Progenitor cell of endocrine pancreas (in vitro differentiated cells): ENCODE data around the gene RIGI. TPM values are rescaled to one million over a fixed set of nuclear protein-coding genes. Genes with fewer than 3 reads are reported as not detected.
"Not testable (repeated sequence)": the region's sequence is repeated elsewhere in the genome, so short reads cannot be mapped to it uniquely, and the experiment has no call there.

Experiments
- DNase-seq: peaks from one replicate; pipeline ENCODE4 v3.0.0; 2021; ENCODE audit warnings: low spot score; ENCODE audit not compliant: unreplicated experiment
- H3K27ac Mint-ChIP-seq: 2 replicates; pipeline ENCODE4 v1.8.0; 2021; ENCODE audit warnings: mild to moderate bottlenecking, moderate library complexity, mixed read lengths
- H3K27me3 Mint-ChIP-seq: 2 replicates; pipeline ENCODE4 v1.8.0; 2021; ENCODE audit warnings: mixed read lengths
- H3K36me3 Mint-ChIP-seq: 2 replicates; pipeline ENCODE4 v1.8.0; 2022; ENCODE audit warnings: mixed read lengths; ENCODE audit not compliant: insufficient read depth
- H3K4me1 Mint-ChIP-seq: 2 replicates; pipeline ENCODE4 v1.8.0; 2021; ENCODE audit warnings: low read depth, mixed read lengths
- H3K4me3 Mint-ChIP-seq: 2 replicates; pipeline ENCODE4 v1.8.0; 2021; ENCODE audit warnings: low read depth, mild to moderate bottlenecking, moderate library complexity, mixed read lengths
- H3K9me3 Mint-ChIP-seq: 2 replicates; pipeline ENCODE4 v1.8.0; 2021; ENCODE audit warnings: low read depth, mixed read lengths
- total RNA-seq: library from RNA; stranded (reverse); gene quantifications from 2 replicates; pipeline ENCODE4 v1.2.1, GENCODE V29; 2021
- TF ChIP-seq, protein P1 (sequence below): fragments of 200-600 bp; sonication (generic); IDR thresholded peaks from one replicate; pipeline ENCODE4 v1.5.0; 2021; ENCODE audit warnings: antibody characterized with exemption, mild to moderate bottlenecking; ENCODE audit not compliant: unreplicated experiment

RIGI gene
- total RNA-seq, 1 donor from 2014 or later, result 10.7 TPM

DNA sequence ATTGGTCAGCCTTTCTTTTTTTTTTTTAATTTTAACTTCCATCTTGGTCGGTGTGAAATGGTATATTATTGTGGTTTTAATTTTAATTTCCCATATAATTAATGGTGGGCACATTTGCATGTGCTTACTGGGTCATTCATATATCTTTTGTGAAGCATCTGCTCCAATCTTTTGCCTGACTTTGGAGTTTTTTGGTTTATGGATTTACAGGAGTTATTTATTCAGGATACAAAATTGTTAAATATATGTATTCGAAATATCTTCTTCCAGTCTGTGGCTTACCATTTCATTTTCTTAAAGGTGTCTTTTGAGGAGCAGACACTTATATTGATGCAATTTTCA lies 682 bp upstream of the RIGI start:
- Mint-ChIP-seq H3K36me3 (peaks cover 16% of the 10 kb centered on the region), H3K27me3 (no peaks in the 10 kb centered on the region), H3K9me3 (peaks cover 9% of the 10 kb centered on the region), H3K27ac (peak overlapping the region; percentile 99), H3K4me1 (peaks cover 28% of the 10 kb centered on the region), H3K4me3 (peak overlapping the region; percentile 94)
- no peak for DNase-seq
- TF ChIP-seq, protein P1, sequence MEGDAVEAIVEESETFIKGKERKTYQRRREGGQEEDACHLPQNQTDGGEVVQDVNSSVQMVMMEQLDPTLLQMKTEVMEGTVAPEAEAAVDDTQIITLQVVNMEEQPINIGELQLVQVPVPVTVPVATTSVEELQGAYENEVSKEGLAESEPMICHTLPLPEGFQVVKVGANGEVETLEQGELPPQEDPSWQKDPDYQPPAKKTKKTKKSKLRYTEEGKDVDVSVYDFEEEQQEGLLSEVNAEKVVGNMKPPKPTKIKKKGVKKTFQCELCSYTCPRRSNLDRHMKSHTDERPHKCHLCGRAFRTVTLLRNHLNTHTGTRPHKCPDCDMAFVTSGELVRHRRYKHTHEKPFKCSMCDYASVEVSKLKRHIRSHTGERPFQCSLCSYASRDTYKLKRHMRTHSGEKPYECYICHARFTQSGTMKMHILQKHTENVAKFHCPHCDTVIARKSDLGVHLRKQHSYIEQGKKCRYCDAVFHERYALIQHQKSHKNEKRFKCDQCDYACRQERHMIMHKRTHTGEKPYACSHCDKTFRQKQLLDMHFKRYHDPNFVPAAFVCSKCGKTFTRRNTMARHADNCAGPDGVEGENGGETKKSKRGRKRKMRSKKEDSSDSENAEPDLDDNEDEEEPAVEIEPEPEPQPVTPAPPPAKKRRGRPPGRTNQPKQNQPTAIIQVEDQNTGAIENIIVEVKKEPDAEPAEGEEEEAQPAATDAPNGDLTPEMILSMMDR, result no peak

GRCh38 chr9:32525709-32526030 lies 326 bp downstream of the RIGI start:
- peaks cover 14% of the 10 kb centered on the region for H3K36me3 Mint-ChIP-seq
- H3K4me1 Mint-ChIP-seq, result peaks cover 28% of the 10 kb centered on the region
- no peak for DNase-seq
- peak overlapping the region; percentile 94 for H3K4me3 Mint-ChIP-seq
- no peaks in the 10 kb centered on the region for H3K27me3 Mint-ChIP-seq
- TF ChIP-seq, protein P1, result no peak
- H3K9me3 Mint-ChIP-seq, result peaks cover 4% of the 10 kb centered on the region
- peak overlapping the region; percentile 99 for H3K27ac Mint-ChIP-seq

- Mint-ChIP-seq H3K4me1 (peaks cover 28% of the 10 kb centered on the region), H3K36me3 (peaks cover 15% of the 10 kb centered on the region), H3K27me3 (no peaks in the 10 kb centered on the region), H3K9me3 (peaks cover 4% of the 10 kb centered on the region), H3K27ac (peak overlapping the region; percentile 99), H3K4me3 (peak overlapping the region; percentile 94)
- DNase-seq, result no peak
- TF ChIP-seq, protein P1, result no peak
These were observed 896 bp downstream of the RIGI start for GRCh38 chr9:32524892-32525708.

DNA sequence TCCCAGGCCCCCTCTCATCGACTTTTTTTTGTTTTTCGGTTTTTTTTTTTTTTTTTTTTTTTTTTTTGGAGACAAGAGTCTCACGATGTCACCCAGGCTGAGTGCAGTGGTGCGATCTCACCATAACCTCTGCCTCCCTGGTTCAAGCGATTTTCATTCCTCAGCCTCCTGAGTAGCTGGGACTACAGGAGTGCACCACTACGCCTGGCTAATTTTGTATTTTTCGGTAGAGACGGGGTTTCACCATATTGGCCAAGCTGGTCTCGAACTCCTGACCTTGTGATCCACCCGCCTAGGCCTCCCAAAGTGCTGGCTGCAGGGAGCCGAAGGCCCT lies 1.5 kb downstream of the RIGI start:
- peak overlapping the region; percentile 99 for H3K27ac Mint-ChIP-seq
- not testable (repeated sequence) for DNase-seq

DNA sequence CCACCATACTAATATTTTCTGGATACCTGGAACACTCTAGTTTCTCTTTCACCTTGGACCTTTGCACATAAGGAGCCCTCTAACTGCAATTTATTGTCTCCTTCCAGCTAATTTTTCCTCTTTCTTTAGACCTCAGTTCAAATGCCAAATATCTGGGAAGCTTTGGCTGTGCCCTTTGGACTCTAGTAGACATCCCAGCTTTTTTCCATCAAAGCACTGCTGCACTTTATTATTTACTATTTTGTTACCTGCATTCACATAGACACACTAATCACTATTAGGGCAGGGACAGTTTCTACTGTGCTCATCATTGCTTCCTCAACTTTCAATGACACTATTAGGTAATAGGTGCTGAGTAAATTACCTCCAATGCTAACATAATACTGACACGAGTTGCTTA lies 2.1 kb downstream of the RIGI start:
- TF ChIP-seq, protein P1, result no peak
- no peaks in the 10 kb centered on the region for H3K27me3 Mint-ChIP-seq
- no peak overlapping the region for H3K4me3 Mint-ChIP-seq
- H3K9me3 Mint-ChIP-seq, result peaks cover 4% of the 10 kb centered on the region
- H3K4me1 Mint-ChIP-seq, result peaks cover 28% of the 10 kb centered on the region
- H3K36me3 Mint-ChIP-seq, result peaks cover 15% of the 10 kb centered on the region
- no peak overlapping the region for H3K27ac Mint-ChIP-seq
- no peak for DNase-seq

More for the DNA sequence above, 1.5 kb downstream of the RIGI start:
- H3K27me3 Mint-ChIP-seq, H3K4me3 Mint-ChIP-seq, H3K9me3 Mint-ChIP-seq: not testable (repeated sequence)
- Mint-ChIP-seq H3K4me1 (peaks cover 28% of the 10 kb centered on the region), H3K36me3 (peaks cover 15% of the 10 kb centered on the region)

GRCh38 chr9:32518276-32518675 lies 7.7 kb downstream of the RIGI start:
- H3K4me3 Mint-ChIP-seq, result no peak overlapping the region
- no peak for DNase-seq

More at GRCh38 chr9:32518276-32518675, 7.7 kb downstream of the RIGI start:
- no peaks in the 10 kb centered on the region for H3K27me3 Mint-ChIP-seq
- H3K27ac Mint-ChIP-seq, result no peak overlapping the region
- TF ChIP-seq, protein P1, result no peak
- H3K36me3 Mint-ChIP-seq, result peaks cover 32% of the 10 kb centered on the region
- no peaks in the 10 kb centered on the region for H3K4me1 Mint-ChIP-seq
- H3K9me3 Mint-ChIP-seq, result peaks cover 24% of the 10 kb centered on the region
